GM15510 (cell line): ENCODE results near the gene SOCS6.

Source experiments
- POLR2A ChIP-seq: IDR thresholded peaks from 3 replicates; pipeline ENCODE4 v1.6.1; 2011; ENCODE audit warnings: borderline replicate concordance; ENCODE audit not compliant: insufficient read length; ENCODE audit errors: extremely low read depth

The SOCS6 gene

DNA sequence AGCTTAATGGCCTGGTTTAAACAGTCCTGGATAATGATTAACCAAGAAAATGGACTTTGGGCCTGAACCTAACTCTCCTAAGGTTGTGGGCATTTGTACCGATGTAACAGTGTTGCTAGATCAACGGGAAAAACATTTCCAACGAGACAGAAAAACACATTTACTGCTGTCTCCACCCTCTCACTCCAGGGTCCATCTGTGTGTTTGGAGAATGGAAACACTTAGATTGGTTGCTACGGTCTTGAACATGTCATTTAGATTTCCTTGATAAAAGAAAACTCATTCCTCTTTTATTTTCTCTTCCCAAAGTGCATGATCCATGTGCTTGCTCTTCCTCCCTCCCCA, 88.0 kb downstream of the SOCS6 start:
- no peak for TF ChIP-seq POLR2A

DNA sequence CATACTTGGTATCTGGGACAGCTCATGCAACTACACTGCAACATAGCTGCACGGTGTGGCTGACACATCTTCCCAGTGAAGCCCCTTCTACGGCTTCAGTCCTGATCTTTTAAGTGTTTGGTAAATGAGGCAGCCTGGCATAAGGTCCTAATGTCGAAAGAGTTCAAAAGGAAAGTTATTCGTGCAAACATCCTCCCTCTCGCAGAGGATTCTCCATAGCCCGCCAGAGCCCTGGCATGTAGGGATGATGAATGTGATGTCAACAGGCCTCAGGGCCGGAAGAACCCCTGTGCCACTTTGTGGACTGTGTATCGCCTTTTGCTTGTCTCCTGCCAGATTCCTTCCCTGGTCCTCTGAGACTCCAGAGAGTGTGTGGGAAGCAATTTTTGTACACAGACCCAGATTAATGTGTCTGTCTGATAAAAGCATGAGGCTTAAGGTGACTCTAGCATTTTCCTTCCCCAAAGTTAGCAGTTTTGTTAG, 88.5 kb downstream of the SOCS6 start:
- TF ChIP-seq POLR2A, result no peak

DNA sequence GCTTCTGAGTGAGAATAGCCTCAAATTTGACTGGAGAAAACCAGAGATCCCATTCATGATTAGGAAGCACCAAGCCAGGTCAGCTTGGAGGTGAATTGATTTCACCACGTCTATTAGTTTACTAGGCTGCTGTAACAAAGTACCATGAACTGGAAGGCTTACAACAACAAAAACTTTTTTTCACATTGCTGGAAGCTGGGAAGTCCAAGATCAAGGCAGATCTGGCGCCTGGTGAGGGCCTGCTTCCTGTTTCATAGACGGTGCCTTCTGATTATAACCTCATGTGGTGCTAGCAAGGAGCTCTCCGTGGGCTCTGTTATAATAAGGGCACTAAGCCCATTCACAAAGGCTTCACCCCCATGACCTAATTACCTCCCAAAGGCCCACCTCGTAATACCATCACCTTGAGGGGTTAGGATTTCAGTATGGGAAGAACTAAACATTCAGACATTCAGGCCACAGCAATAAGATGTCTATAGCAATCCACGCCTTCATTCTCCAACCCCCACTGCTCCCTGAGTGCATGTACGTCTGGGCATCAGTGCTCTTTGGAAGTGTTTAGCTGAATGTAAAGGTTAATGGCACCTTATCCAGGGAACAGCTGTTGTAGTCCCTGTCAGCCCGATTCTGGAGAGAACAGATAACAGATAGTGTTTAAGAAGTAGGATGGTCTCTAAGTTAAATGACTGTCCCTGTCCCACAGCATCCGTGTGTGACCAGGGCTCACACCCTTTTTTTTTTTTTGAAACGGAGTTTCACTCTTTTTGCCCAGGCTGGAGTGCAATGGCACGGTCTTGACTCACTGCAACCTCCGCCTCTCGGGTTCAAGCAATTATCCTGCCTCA, 89.2 kb downstream of the SOCS6 start:
- TF ChIP-seq POLR2A, result no peak
